LNCaP clone FGC (cell line): ENCODE data around the gene BHLHE41.

Source experiments
- DNase-seq: peaks from one replicate; pipeline ENCODE4 v3.0.0-alpha.2; 2011; ENCODE audit warnings: low read depth
- H3K4me3 ChIP-seq: 2 replicates; pipeline ENCODE4 v1.5.1; 2011; ENCODE audit warnings: mild to moderate bottlenecking, low read depth, low read length, control low read depth
- CTCF ChIP-seq: IDR thresholded peaks from 2 replicates; pipeline ENCODE4 v1.5.1; 2012; ENCODE audit warnings: mild to moderate bottlenecking; ENCODE audit not compliant: control insufficient read depth, insufficient read depth; ENCODE audit errors: extremely low read depth

The BHLHE41 gene

GRCh38 chr12:26113853-26114719 is 10.8 kb downstream of the BHLHE41 start:
- TF ChIP-seq CTCF = 0 out of 2 replicates have a peak, but pooled peaks have one; percentile 8
- no peak for DNase-seq
- H3K4me3 ChIP-seq = peak overlapping the region; percentile 47

GRCh38 chr12:26113181-26113654 is 11.6 kb downstream of the BHLHE41 start:
- peak overlapping the region; percentile 47; the same call in 1 of the 2 replicates for H3K4me3 ChIP-seq
- no peak for TF ChIP-seq CTCF
- peak; percentile 72 for DNase-seq

GRCh38 chr12:26112703-26113147 is 12.1 kb downstream of the BHLHE41 start:
- no peak for TF ChIP-seq CTCF
- no peak for DNase-seq
- H3K4me3 ChIP-seq = 0 out of 2 replicates have a peak overlapping the region, but pooled peaks have one; percentile 4

GRCh38 chr12:26112232-26112631 is 12.6 kb downstream of the BHLHE41 start:
- H3K4me3 ChIP-seq = no peak overlapping the region
- no peak for DNase-seq
- TF ChIP-seq CTCF = no peak

- no peak overlapping the region for H3K4me3 ChIP-seq
- TF ChIP-seq CTCF = no peak
- DNase-seq = no peak
These were observed 15.4 kb downstream of the BHLHE41 start for GRCh38 chr12:26109343-26109881.

GRCh38 chr12:26108915-26109314 is 15.9 kb downstream of the BHLHE41 start:
- no peak for DNase-seq
- H3K4me3 ChIP-seq = no peak overlapping the region
- no peak for TF ChIP-seq CTCF
